Amygdala (tissue), 56 donors: ENCODE measurements around the gene KIF23.
A peak's percentile ranks its signal among the peaks of the same experiment; 100 is the strongest.
"Not testable (repeated sequence)": the region's sequence is repeated elsewhere in the genome, so short reads cannot be mapped to it uniquely, and the experiment has no call there.

ENCODE experiments used
- DNase-seq, 56 donors: peaks; one replicate each; lab custom pipeline; 2025; lab: John Stamatoyannopoulos, UW

KIF23 gene

GRCh38 chr15:69413822-69414700, at the start of gene KIF23:
Gene KIF23 (plus strand): TSS chr15:69414349. CDS start chr15:69414466, 117 bp downstream.
- peak in 54 of 56 donors; percentile 8 to 89 (median 65) for DNase-seq

GRCh38 chr15:69367236-69367635, 46.9 kb upstream of the KIF23 start:
- no peak for DNase-seq

GRCh38 chr15:69369631-69370030, 44.5 kb upstream of the KIF23 start:
- DNase-seq: no peak

DNA sequence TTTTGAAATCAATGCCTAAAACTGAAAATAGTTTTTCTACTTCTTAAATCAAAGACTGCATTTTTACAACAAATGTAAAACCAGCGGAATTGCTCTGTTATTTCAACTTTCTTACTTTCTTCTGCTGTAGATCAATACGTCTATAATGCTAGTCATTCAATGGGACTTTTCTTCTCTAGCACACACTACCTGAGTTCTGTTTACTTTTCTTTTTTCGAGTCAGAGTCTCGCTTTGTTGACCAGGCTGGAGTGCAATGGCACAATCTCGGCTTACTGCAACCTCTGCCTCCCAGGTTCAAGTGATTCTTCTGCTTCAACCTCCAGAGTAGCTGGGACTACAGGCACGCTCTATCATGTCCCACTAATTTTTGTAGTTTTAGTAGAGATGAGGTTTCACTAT, 40.7 kb upstream of the KIF23 start:
- DNase-seq: no peak

DNA sequence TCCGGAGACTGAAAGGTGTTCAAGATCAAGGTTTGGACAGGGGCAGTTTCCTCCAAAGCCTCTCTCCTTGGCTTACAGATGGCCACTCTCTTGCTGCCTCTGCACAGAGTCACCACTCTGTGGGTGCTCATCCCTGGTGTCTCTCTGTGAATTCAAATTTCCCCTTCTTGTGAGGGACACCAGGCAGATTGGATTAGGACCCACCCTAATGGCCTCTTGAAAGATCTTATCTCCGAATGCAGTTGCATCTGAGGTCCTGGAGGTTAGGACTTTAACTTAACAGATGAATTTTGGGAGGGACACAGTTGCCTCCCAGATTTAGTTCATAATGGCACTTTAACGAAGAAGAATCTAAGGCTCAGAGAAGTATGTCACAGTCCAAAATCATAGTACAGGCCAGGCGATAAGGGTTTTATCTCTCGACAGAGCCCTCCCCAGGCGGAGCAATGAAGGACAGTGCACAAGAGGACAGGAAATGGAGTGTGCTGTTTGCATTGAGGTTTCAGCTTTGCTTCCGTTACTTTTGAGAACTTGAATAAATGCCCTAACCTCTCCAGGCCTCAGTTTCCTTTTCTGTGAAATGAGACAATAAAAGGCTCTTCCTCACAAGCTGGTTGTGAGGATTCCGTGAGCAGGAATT, 38.9 kb upstream of the KIF23 start:
- DNase-seq: no peak

DNA sequence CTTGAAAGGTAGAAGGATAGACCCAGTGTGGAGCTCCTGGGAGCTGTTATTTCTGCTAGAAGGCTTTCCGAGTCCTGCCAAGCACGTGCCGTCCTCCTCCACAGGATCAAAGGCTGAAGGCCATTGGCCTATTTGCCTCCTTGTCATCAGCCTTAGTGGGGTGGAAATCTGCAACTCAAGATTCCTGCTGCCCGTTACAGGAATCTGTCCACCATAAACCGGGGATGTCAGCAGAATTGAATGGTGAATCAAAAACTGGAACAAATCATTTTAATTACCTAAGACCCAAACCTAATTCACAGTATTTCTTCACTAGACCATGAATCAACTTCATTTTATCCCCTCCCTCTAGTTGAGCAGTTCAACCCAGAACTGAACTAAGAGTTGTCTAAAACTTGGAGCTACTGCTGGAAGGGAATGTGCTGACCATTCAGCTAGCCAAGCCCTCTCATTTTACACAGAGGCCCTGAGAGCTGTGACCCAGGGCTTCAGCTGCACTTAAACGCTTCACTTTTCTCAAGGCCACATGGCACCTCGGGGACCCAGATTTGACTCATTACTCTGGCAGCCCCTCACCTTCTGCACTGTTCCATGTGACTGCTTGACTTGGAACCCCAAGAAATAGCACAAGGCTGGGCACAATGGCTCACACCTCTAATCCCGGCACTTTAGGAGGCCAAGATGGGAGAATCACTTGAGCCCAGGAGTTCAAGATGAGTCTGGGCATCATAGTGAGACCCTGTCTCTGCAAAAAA, 36.8 kb upstream of the KIF23 start:
- DNase-seq: no peak

DNA sequence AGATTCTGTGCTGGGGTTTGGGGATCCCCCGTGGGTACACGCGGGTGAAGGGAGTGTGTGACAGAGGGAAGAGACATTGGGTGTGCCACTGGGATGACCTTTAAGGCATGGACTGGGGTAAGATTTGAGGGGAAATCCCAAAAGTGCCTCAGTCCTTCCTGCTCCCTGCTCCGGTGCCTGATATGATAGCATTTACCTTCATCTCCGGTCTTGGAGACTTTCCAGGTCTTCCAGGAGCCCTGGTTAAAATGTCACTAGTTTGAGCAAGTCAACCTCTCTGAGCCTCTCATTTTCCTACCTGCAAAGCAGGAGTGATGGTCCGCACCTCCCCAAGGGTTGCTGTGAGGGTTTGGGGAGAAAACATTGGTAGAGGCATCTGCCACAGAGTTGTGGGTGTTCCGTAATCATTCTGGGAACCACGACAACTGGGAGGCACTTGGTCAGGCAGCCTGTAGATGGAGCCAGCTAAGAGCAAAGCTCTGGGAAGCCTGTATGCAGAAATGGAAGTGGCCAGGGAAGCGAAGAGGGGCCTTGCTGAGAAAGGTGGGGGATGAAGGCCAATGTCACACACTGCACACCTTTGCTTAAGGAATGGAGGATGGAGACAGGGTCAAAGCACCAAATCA, 33.9 kb upstream of the KIF23 start:
- no peak for DNase-seq

DNA sequence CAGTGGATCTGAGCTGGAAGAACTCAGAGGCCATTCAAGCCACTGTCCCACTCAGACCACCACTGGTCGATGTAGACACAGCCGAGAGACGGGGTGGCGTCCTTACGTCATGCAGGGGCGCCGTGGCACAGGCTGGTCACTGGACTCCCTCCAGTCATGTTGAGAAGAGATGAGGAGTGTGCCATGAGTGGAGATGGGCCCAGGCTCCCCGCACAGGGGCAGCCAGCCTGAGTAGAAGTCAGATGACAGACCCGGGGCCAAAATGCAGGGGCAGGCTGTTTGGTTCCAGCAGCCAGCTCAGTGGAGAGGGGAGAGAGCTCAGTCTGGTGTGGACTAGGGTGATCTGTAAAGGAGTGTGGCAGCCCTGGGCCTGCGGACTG, 33.4 kb upstream of the KIF23 start:
- no peak for DNase-seq

GRCh38 chr15:69382176-69382575, 32.0 kb upstream of the KIF23 start:
- not testable (repeated sequence) for DNase-seq

DNA sequence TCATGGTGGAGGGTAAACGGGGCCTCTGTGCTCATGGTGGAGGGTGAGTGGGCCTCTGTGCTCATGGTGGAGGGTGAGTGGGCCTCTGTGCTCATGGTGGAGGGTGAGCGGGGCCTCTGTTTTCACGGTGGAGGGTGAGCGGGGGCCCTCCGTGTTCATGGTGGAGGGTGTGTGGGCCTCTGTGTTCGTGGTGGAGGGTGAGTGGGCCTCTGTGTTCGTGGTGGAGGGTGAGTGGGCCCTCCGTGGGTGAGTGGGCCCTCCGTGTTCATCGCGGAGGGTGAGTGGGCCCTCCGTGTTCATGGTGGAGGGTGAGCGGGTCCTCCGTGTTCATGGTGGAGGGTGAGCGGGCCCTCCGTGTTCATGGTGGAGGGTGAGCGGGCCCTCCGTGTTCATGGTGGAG, 30.1 kb upstream of the KIF23 start:
- not testable (repeated sequence) for DNase-seq

DNA sequence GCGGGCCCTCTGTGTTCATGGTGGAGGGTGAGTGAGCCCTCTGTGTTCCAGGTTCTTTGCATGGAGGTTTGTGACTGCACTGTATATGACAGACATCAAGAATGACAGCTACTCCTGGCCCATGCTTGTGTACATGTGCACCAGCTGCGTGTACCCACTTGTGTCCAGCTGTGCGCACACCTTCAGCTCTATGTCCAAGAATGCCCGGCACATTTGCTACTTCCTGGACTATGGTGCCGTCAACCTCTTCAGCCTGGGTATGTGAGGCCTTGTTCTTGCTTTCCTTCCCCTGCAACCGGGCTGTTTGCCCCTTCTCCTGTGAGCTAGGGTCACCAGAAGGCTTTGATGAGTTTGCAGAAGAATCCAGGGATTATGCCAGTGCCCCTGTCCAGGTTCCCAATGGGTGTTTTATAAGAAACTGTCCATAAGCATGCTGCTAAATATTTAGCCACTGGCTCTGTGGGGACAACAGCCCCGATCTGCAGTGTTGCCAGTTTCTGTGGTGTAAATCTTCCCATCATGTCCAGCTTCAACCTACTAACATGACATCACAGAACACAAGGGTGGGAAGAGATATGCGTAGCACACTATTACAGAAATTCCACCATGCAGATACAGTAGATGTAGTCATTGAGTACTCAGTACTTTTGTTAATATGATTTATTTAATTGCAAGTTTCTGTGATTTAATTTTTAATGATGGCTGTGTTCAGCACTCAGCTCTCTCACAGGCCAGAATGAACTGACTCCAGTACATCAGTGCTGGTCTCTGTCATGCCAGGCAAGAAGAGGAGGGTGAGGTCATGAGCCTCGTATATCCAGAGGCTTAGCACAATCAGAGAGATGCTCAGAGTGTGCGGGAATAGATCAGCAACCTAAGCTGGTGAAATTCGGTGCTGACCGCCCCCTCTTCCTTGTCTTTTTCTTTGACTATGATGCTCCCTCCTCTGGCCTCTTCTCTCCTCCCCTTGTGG, 29.2 kb upstream of the KIF23 start:
- DNase-seq: no peak

- DNase-seq: no peak
These were observed 28.3 kb upstream of the KIF23 start for GRCh38 chr15:69385831-69386230.

DNA sequence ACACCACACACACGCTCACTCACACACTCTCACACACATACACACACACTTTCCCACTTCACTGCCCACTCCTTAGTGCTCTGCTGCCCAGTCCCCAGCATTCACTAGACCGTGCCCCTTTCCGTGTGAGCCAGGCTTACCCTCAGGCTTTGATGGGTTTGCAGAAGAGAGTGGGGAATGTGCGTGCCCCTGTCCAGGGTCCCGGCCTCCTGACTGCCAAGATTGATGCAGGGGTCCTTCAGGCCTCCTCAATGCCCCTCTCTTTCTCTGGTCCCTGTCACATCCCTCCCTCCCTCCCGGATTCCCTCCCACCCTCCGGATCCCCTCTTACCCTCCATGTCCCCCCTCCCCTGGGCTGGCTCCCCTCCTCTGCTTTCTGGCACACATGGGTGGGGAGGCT, 27.9 kb upstream of the KIF23 start:
- no peak for DNase-seq

GRCh38 chr15:69388260-69388705, 25.9 kb upstream of the KIF23 start:
- peak in 13 of 56 donors; percentile 4 to 35 (median 10) for DNase-seq

DNA sequence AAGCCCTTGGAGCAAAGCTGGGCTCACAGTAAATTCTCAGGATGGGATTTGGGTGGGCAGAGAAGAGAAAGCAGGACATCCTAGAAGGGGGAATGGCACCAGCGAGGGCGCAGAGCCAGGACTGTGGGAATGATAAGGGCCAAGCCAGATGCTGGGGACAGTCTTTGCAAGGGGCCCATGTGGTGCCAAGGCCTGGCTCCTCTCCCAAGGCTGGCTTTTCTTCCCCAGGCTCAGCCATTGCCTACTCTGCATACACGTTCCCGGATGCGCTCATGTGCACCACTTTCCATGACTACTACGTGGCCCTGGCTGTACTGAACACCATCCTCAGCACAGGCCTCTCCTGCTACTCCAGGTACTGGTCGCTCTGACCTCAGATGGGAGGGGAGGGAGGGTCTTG, 24.7 kb upstream of the KIF23 start:
- DNase-seq: no peak

- no peak for DNase-seq
These were observed 23.6 kb upstream of the KIF23 start for GRCh38 chr15:69390575-69390974.

DNA sequence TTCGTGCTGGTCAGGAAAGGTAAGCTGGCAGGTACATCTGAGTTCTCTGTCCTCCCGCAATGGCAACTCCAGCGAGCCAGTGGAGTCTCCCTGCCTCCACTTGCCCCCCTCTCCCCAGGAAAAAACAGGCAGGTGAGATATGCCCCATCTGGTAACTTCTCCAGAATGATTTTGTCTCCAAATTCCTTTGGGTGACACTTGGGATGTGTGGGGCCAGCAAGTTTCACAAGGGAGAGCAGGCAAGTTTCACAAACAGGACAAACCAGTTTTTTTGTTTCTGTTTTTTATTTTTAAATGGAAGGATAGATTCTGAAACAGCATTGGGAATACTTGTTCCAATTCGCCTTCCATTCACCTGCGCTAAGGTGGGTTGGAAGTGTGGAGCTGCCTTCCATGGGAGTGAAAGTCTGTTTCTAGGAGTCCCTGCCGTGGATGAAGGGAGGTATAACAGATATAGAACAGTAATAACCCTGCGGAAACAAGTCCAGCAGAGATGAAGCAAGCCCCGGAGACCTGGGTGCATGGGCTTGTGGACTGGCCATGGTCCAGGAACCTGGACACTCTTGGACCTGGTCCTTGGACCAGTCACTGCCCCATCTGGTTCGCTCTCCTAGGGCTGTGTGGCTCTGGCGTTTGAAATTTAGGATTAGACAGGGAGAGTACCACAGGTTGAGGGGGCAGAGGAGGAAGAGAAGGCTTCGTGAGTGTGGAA, 22.9 kb upstream of the KIF23 start:
- DNase-seq: no peak

GRCh38 chr15:69392352-69392751, 21.8 kb upstream of the KIF23 start:
- no peak for DNase-seq
